Measurements from ENCODE around the gene CHST1.

Gene CHST1

DNA sequence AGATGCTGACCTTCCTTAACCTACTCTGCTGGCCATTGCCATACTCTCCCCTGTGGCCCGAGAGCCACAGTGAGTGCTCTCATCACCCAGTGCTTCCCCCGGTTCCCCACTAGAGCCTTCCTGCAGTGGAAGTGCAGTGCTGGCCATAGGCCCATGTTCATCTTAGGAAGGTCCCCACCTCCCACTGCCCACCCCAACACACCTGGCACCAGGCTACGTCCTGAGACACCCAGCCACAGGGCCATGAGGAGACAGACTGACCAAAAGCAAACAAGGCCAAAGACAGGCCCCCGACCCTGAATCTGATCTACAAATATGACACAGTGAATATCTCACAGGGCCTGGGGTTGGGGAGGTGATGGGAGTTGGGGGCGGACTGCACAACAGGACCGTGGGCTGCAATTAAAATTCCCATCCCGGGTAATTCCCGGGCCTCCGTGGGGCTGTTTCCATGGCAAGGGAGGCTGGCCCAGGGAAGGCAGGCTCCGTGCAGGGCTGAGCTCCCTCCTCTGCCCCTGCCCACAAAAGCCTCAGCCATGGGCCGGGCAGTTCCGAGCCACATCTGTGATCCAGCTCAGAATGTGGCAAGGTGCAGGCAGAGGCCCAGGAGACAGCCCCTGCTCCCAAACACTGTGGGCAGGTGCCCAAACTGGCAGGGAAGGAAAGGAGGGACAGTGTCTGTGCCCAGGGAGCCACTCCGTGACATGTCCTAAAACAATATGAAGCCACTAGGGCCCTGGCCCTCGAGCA lies 5.1 kb upstream of the CHST1 start:
- no peak for ATAC-seq
- TF ChIP-seq ZFP30 (CRISPR knock-in tag; IDR thresholded peaks at IDR 0.05), result no peak
- no peak for TF ChIP-seq SNAI2 (CRISPR knock-in tag; IDR thresholded peaks at IDR 0.05)
- no peak for TF ChIP-seq CSDC2 (CRISPR knock-in tag; IDR thresholded peaks at IDR 0.05)
- no peak for TF ChIP-seq ESRRG (CRISPR knock-in tag; IDR thresholded peaks at IDR 0.05)
- TF ChIP-seq ZC3H10 (CRISPR knock-in tag; IDR thresholded peaks at IDR 0.05), result no peak
- TF ChIP-seq, protein P1, sequence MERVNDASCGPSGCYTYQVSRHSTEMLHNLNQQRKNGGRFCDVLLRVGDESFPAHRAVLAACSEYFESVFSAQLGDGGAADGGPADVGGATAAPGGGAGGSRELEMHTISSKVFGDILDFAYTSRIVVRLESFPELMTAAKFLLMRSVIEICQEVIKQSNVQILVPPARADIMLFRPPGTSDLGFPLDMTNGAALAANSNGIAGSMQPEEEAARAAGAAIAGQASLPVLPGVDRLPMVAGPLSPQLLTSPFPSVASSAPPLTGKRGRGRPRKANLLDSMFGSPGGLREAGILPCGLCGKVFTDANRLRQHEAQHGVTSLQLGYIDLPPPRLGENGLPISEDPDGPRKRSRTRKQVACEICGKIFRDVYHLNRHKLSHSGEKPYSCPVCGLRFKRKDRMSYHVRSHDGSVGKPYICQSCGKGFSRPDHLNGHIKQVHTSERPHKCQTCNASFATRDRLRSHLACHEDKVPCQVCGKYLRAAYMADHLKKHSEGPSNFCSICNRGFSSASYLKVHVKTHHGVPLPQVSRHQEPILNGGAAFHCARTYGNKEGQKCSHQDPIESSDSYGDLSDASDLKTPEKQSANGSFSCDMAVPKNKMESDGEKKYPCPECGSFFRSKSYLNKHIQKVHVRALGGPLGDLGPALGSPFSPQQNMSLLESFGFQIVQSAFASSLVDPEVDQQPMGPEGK (CRISPR knock-in tag; IDR thresholded peaks at IDR 0.05; ENCODE audit: borderline replicate concordance), result no peak
- TF ChIP-seq ZFP3 (CRISPR knock-in tag; IDR thresholded peaks at IDR 0.05), result no peak
- no peak for TF ChIP-seq ARNTL (CRISPR knock-in tag; IDR thresholded peaks at IDR 0.05; ENCODE audit: borderline replicate concordance, low read depth)
- TF ChIP-seq ZNF565 (CRISPR knock-in tag; conservative IDR thresholded peaks at IDR 0.05; ENCODE audit: low read depth), result no peak
- no peak for TF ChIP-seq TCF4 (CRISPR knock-in tag; IDR thresholded peaks at IDR 0.05; ENCODE audit: borderline replicate concordance)
- no peak for TF ChIP-seq POU6F1 (CRISPR knock-in tag; IDR thresholded peaks at IDR 0.05; ENCODE audit: borderline replicate concordance, low read depth)
- no peak for TF ChIP-seq CREB5 (CRISPR knock-in tag; IDR thresholded peaks at IDR 0.05; ENCODE audit: low read depth)
- TF ChIP-seq TSHZ2 (CRISPR knock-in tag; IDR thresholded peaks at IDR 0.05), result no peak
- no peak for TF ChIP-seq CSRNP3 (CRISPR knock-in tag; IDR thresholded peaks at IDR 0.05)
- no peak for TF ChIP-seq RARB (CRISPR knock-in tag; IDR thresholded peaks at IDR 0.05)

DNA sequence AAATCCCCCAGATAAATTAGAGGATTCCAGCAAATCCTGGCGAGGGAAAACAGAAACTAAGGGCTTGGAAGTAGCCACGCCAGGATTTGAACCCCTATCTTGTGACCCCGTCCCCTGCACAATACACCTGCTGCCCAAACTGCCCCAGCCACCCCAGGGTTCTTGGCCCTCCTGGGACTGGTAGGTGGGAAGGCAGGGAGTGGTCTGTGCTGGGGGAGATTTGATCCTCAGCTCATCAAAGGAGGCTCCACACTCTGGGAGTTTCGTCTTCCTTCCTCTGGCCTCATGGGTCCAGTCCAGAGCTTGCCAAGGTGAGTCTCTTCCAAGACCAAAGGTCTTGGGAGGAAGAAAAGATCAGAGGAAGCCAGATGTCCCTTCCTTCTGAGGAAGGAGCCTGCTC lies 4.5 kb upstream of the CHST1 start:
- ATAC-seq, result no peak
- TF ChIP-seq CSDC2 (CRISPR knock-in tag; IDR thresholded peaks at IDR 0.05), result no peak
- TF ChIP-seq SNAI2 (CRISPR knock-in tag; IDR thresholded peaks at IDR 0.05), result no peak
- no peak for TF ChIP-seq TOX (CRISPR knock-in tag; IDR thresholded peaks at IDR 0.05; ENCODE audit: borderline replicate concordance)
- no peak for TF ChIP-seq CSRNP3 (CRISPR knock-in tag; IDR thresholded peaks at IDR 0.05)
- TF ChIP-seq ZNF565 (CRISPR knock-in tag; conservative IDR thresholded peaks at IDR 0.05; ENCODE audit: low read depth), result no peak
- TF ChIP-seq ZNF8 (CRISPR knock-in tag; IDR thresholded peaks at IDR 0.05), result no peak
- TF ChIP-seq OSR1 (CRISPR knock-in tag; IDR thresholded peaks at IDR 0.05), result no peak
- no peak for TF ChIP-seq RARB (CRISPR knock-in tag; IDR thresholded peaks at IDR 0.05)
- TF ChIP-seq ZFP3 (CRISPR knock-in tag; IDR thresholded peaks at IDR 0.05), result no peak
- TF ChIP-seq, protein P1 (CRISPR knock-in tag; IDR thresholded peaks at IDR 0.05; ENCODE audit: borderline replicate concordance), result no peak
- no peak for TF ChIP-seq ARNTL (CRISPR knock-in tag; IDR thresholded peaks at IDR 0.05; ENCODE audit: borderline replicate concordance, low read depth)
